B cell (primary cell): ENCODE results near the gene SEMA3E. TPM values are rescaled to one million over a fixed set of nuclear protein-coding genes. Genes with fewer than 3 reads are reported as not detected.

ENCODE experiments used
- ATAC-seq: fragments of 200-7000 bp; cut with Tn5 transposase; one replicate; pipeline ENCODE4 v1.10.0; 2021; ENCODE audit warnings: low read depth, mild to moderate bottlenecking, moderate number of reproducible peaks, moderate library complexity
- CTCF ChIA-PET: fragments of 350-600 bp; sonication (Branson Sonifier 250); formaldehyde crosslinking; loops from one replicate; lab custom pipeline; 2021; ENCODE audit warnings: antibody characterized with exemption, inconsistent platforms; lab: Charles Lee
- POLR2A ChIA-PET: fragments of 350-600 bp; sonication (Branson Sonifier 250); formaldehyde crosslinking; loops from one replicate; lab custom pipeline; 2021; ENCODE audit warnings: antibody characterized with exemption; lab: Charles Lee
- DNase-seq: peaks from one replicate; pipeline ENCODE4 v3.0.0; 2013
- H2AFZ ChIP-seq: 2 replicates; pipeline ENCODE4 v1.6.1; 2012; ENCODE audit warnings: mild to moderate bottlenecking, low read depth, low read length; ENCODE audit not compliant: insufficient read depth, poor library complexity, severe bottlenecking
- H3K27ac ChIP-seq, 2 donors: 1 replicate in 1 of 2; 2 replicates in 1 of 2; pipeline ENCODE4 v1.5.1; 2012 to 2013; ENCODE audit warnings: low read length in 2 of 2, mild to moderate bottlenecking in 2 of 2, moderate library complexity in 1 of 2
- H3K27me3 ChIP-seq, 4 experiments: fragments of 200-600 bp in 1 of 4; sonication (generic) in 1 of 4; replicated peaks in 1 of 4; 1 replicate in 2 of 4; 2 replicates in 2 of 4; pipeline versions ENCODE4 v1.6.1 to v1.7.0; 2013 to 2016; ENCODE audit warnings: low read length in 3 of 4, mild to moderate bottlenecking in 2 of 4, mixed read lengths in 1 of 4, moderate library complexity in 1 of 4; ENCODE audit not compliant: insufficient read depth in 4 of 4, control insufficient read depth in 3 of 4; ENCODE audit errors: control extremely low read depth in 1 of 4
- H3K36me3 ChIP-seq, 2 experiments: replicated peaks in 1 of 2; 1 replicate in 1 of 2; 2 replicates in 1 of 2; pipeline versions ENCODE4 v1.6.1 to v1.7.1; 2013; ENCODE audit warnings: low read length in 1 of 2; ENCODE audit not compliant: insufficient read depth in 2 of 2, control insufficient read depth in 1 of 2; ENCODE audit errors: control extremely low read depth in 1 of 2, extremely low read depth in 1 of 2
- H3K4me1 ChIP-seq, 2 donors: fragments of 200-600 bp in 1 of 2; sonication (generic) in 1 of 2; 1 replicate in 1 of 2; 2 replicates in 1 of 2; pipeline versions ENCODE4 v1.5.1 to v1.6.1; 2013 to 2017; ENCODE audit warnings: low read length in 2 of 2; ENCODE audit not compliant: control insufficient read depth in 2 of 2, insufficient read depth in 2 of 2
- H3K4me2 ChIP-seq: replicated peaks from 2 replicates; pipeline ENCODE3; 2012; ENCODE audit warnings: mild to moderate bottlenecking, low read depth, low read length; ENCODE audit not compliant: poor library complexity, severe bottlenecking
- H3K4me3 ChIP-seq, 5 experiments: fragments of 200-600 bp in 1 of 5; sonication (generic) in 1 of 5; 1 replicate in 3 of 5; 2 replicates in 2 of 5; pipeline versions ENCODE4 v1.5.1 to v1.7.0; 2011 to 2016; ENCODE audit warnings: low read length in 4 of 5, mild to moderate bottlenecking in 4 of 5, low read depth in 2 of 5, control low read depth in 1 of 5, moderate library complexity in 1 of 5; ENCODE audit not compliant: insufficient read depth in 1 of 5; ENCODE audit errors: control extremely low read depth in 1 of 5, extremely low read depth in 1 of 5
- H3K79me2 ChIP-seq: fragments of 200-600 bp; sonication (generic); one replicate; pipeline ENCODE4 v1.6.0; 2016; ENCODE audit warnings: low read length; ENCODE audit not compliant: control insufficient read depth, insufficient read depth
- H3K9ac ChIP-seq: fragments of 200-600 bp; sonication (generic); 2 replicates; pipeline ENCODE4 v1.6.1; 2017; ENCODE audit warnings: mild to moderate bottlenecking, low read length, moderate library complexity
- H3K9me3 ChIP-seq, 3 donors: one replicate each; pipeline versions ENCODE4 v1.6.1 to v1.7.1; 2013; ENCODE audit warnings: low read length in 2 of 3; ENCODE audit not compliant: control insufficient read depth in 2 of 3, insufficient read depth in 1 of 3; ENCODE audit errors: control extremely low read depth in 1 of 3
- H4K20me1 ChIP-seq: 2 replicates; pipeline ENCODE4 v1.6.0; 2012; ENCODE audit warnings: mild to moderate bottlenecking, low read length; ENCODE audit not compliant: insufficient read depth, control insufficient read depth, poor library complexity, severe bottlenecking
- H3K27ac Mint-ChIP-seq: one replicate; pipeline ENCODE4 v1.8.0; 2021; ENCODE audit warnings: mixed read lengths
- H3K27me3 Mint-ChIP-seq: one replicate; pipeline ENCODE4 v1.8.0; 2021; ENCODE audit warnings: mixed read lengths
- H3K4me1 Mint-ChIP-seq: one replicate; pipeline ENCODE4 v1.8.0; 2021; ENCODE audit warnings: mixed read lengths
- H3K4me3 Mint-ChIP-seq: one replicate; pipeline ENCODE4 v1.8.0; 2021; ENCODE audit warnings: mixed read lengths
- H3K9me3 Mint-ChIP-seq: one replicate; pipeline ENCODE4 v1.8.0; 2022; ENCODE audit warnings: mixed read lengths; ENCODE audit not compliant: insufficient read depth
- EZH2 ChIP-seq: IDR thresholded peaks from 2 replicates; pipeline ENCODE4 v1.6.1; 2012; ENCODE audit warnings: borderline replicate concordance, low read depth, mild to moderate bottlenecking, moderate library complexity, low read length; ENCODE audit not compliant: insufficient read depth, poor library complexity, severe bottlenecking
- WGBS: methylation state at CpG from one replicate; pipeline ENCODE4 v1.1.5; 2013; ENCODE audit warnings: missing lambda C conversion rate; ENCODE audit not compliant: insufficient coverage; 5-methylcytosine and 5-hydroxymethylcytosine counted together
- intact Hi-C: fragments of 100-400 bp; cut with micrococcal nuclease; formaldehyde crosslinking; loops from one replicate; pipeline ENCODE4 v1.10.0; 2022
- polyA plus RNA-seq: library from polyadenylated mRNA; depleted of rRNA; stranded (reverse); fragments of >200 nt; gene quantifications from 2 replicates; pipeline ENCODE4 v1.2.3, GENCODE V29; 2012
- total RNA-seq, 2 donors: library from RNA; stranded (reverse); fragments of 120-200 nt in 1 of 2; gene quantifications; 1 replicate in 1 of 2; 2 replicates in 1 of 2; pipeline versions ENCODE4 v1.2.3 to v1.2.4, GENCODE V29; 2013 to 2022
- TF ChIP-seq, protein P1 (sequence below): fragments of 200-600 bp; IDR thresholded peaks from one replicate; pipeline ENCODE4 v1.8.0; 2022; ENCODE audit warnings: antibody characterized with exemption, mild to moderate bottlenecking

SEMA3E gene
- total and polyA plus RNA-seq, 2 donors (not counting 1 experiment from before 2014, with no cell fraction given), result not detected

DNA sequence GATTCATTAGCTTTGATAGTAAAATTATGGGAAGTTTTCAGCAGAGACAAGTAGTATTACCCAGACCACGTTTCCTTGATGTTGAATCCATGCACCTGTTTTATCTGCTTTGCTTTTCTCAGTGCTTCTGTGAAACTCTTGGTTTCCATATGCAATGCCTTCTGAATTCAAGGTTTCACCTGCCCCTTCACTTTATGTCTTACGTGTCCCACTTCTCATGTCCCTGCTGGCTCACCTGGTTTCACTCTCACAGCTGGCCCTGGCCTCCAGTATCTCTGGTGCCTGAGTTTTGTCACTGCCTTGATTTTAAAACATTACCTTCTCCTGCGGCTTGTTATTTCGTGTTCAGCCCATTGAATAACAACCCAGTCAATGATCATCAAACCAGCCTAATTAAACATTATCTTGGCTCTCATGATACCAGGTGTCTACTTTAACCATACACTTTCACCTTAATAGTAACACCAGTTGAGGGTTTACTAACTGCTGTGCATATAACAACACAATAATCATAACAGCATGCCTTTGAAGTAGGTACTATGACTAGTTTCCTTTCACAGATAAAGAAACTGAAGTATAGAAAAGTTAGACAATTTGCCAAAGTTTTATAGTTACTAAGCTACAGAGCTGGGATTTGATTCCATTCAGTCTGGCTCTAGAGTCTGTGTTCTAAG lies 310.5 kb downstream of the SEMA3E start:
- DNase-seq (no peak), ATAC-seq (no peak)
- H3K9ac ChIP-seq, result no peak overlapping the region
- ChIA-PET CTCF (no interaction called here), POLR2A (no interaction called here)
- H3K79me2 ChIP-seq, result no peaks in the 10 kb centered on the region
- Mint-ChIP-seq H3K9me3 (no peaks in the 10 kb centered on the region), H3K27ac (no peak overlapping the region), H3K4me1 (no peaks in the 10 kb centered on the region), H3K27me3 (no peaks in the 10 kb centered on the region), H3K4me3 (no peak overlapping the region)
- H3K36me3 ChIP-seq, result no peaks in the 10 kb centered on the region
- H4K20me1 ChIP-seq, result no peaks in the 10 kb centered on the region
- no peak overlapping the region for H2AFZ ChIP-seq
- no peak overlapping the region for H3K27ac ChIP-seq
- no peak overlapping the region for H3K4me2 ChIP-seq
- 86% methylated on average over 4 of the region's 4 CpGs for WGBS
- peaks cover 0 to 10% (median 0%) of the 10 kb centered on the region in 3 donors for H3K9me3 ChIP-seq
- no peak overlapping the region for H3K4me3 ChIP-seq
- intact Hi-C loops, result no loop called here
- TF ChIP-seq EZH2, result no peak
- TF ChIP-seq, protein P1, sequence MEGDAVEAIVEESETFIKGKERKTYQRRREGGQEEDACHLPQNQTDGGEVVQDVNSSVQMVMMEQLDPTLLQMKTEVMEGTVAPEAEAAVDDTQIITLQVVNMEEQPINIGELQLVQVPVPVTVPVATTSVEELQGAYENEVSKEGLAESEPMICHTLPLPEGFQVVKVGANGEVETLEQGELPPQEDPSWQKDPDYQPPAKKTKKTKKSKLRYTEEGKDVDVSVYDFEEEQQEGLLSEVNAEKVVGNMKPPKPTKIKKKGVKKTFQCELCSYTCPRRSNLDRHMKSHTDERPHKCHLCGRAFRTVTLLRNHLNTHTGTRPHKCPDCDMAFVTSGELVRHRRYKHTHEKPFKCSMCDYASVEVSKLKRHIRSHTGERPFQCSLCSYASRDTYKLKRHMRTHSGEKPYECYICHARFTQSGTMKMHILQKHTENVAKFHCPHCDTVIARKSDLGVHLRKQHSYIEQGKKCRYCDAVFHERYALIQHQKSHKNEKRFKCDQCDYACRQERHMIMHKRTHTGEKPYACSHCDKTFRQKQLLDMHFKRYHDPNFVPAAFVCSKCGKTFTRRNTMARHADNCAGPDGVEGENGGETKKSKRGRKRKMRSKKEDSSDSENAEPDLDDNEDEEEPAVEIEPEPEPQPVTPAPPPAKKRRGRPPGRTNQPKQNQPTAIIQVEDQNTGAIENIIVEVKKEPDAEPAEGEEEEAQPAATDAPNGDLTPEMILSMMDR, result no peak
- no peaks in the 10 kb centered on the region for H3K27me3 ChIP-seq
- H3K4me1 ChIP-seq, result no peaks in the 10 kb centered on the region

DNA sequence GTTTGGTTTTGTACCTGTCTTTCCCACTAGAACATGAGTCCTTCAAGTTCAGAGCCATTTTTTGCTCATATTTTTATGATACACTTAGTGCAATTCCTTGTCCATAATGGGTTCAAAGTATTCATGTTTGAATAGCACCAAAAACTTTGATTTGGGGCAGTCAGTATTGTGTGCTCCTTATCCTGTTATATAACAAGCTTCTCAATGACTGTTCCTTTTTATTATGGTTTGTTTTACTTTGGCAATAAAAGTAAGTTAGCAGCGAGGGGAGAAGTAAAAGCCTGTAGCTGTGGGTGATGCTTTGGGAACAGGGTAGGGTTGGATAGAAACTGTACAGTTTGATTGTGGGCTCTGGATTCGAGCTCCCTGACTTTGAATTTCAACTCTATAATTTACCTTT lies 311.9 kb downstream of the SEMA3E start:
- Histone ChIP-seq H3K9ac (no peak overlapping the region), H3K36me3 (no peaks in the 10 kb centered on the region), H3K79me2 (no peaks in the 10 kb centered on the region), H3K27ac (no peak overlapping the region), H2AFZ (no peak overlapping the region), H3K4me3 (no peak overlapping the region), H3K4me2 (no peak overlapping the region), H3K27me3 (no peaks in the 10 kb centered on the region), H4K20me1 (no peaks in the 10 kb centered on the region), H3K4me1 (no peaks in the 10 kb centered on the region), H3K9me3 (peaks cover 0 to 10% (median 0%) of the 10 kb centered on the region in 3 donors)
- TF ChIP-seq, protein P1, result no peak
- TF ChIP-seq EZH2, result no peak
- intact Hi-C loops, result no loop called here
- ChIA-PET POLR2A (no interaction called here), CTCF (no interaction called here)
- Mint-ChIP-seq H3K27me3 (no peaks in the 10 kb centered on the region), H3K9me3 (no peaks in the 10 kb centered on the region), H3K4me3 (no peak overlapping the region), H3K27ac (no peak overlapping the region), H3K4me1 (no peaks in the 10 kb centered on the region)
- DNase-seq, result no peak
- ATAC-seq, result no peak
- no CpG with 5 or more reads among the region's 2 CpGs for WGBS
